ENCODE results near the gene RCOR3.

The RCOR3 gene

DNA sequence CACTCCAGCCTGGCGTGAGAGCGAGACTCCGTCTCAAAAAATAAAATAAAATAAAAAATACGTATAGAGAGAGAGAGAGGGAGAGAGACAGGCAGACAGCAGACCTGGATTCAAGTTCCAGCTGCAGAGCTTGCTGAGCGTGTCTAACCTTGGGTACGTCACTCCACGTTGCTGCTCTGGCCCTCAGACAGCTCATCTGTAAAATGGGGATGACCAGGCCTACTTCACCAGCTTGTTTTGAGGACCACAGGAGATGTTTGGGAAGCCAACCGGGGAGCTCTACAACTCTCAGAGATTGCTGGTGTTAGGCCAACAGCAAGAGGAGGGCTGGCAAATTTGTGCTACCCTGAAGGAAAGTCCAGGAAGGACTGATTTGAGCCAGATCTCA is 67.0 kb downstream of the RCOR3 start:
- no peak for DNase-seq

DNA sequence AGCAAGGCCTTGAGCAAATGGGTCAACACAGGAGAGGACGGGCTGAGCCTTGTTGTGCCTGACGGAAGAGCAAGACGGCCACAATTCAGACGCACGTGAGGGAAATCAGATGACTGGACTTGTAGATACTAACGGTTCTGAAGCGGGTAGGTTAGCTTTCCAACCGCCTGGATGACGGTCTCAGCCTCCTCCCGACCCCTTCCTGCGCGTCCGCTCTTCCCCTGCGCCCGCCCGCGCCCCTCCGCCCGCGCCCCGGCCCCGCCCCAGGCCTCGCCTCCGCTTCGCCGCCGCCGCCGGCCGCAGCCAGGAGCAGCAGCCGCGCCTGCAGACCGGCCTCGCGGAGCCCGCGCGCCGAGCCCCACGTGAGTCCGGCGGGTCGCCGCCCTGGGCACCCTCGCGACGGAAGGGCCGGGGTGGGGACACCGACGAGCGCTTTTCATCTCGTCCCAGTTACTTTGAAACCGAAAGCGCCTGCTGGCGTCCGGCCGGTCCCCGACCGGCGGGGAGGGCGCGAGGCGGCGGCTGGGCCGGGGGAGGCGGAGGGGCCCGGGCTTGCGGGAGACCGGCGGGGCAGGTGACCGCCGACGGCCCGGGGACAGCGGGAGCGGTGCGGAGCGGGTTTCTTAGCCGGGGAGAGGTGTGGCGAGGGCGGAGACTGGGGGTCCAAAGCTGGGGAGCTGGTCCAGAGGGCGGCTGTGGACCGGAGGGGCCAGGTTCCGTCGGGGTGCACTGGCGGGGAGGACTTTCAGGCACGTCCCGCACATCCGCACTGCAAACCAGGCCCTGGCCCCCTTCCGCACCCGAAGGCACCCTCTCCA is 67.6 kb downstream of the RCOR3 start, which contains the start of gene TRAF5:
Gene TRAF5 (plus strand): TSS at position 306 of the 818 bp plus-strand sequence. CDS start 26,407 bp downstream, outside the sequence.
- DNase-seq, result no peak

DNA sequence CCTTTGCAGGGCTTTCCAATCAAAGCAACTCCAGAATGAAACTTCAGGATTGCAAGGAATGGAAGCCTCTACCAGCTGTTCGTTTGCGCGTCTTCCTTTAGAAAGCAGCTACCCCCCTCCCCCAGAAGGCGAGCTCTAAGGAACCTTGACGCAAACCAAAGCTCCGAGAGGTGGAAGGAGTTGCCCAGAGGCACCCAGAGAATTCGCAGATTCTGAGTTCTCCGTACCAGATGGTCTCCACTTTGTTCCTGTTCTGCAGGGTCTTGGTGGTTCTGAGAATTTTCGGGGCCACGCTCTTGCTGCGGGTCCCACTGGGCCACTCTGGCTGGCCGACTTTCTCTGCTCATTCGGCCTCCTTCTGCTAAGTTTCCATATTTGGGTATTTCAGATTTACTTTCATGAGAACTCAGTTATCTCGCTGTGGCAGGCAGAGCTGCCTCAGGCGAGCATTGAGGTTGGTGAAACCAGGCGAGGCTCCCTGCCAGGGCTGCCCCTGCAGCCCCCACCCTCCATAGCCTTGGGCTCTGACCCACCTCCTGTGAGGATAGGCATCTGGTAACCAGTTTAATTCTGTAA is 68.3 kb downstream of the RCOR3 start:
- no peak for DNase-seq

DNA sequence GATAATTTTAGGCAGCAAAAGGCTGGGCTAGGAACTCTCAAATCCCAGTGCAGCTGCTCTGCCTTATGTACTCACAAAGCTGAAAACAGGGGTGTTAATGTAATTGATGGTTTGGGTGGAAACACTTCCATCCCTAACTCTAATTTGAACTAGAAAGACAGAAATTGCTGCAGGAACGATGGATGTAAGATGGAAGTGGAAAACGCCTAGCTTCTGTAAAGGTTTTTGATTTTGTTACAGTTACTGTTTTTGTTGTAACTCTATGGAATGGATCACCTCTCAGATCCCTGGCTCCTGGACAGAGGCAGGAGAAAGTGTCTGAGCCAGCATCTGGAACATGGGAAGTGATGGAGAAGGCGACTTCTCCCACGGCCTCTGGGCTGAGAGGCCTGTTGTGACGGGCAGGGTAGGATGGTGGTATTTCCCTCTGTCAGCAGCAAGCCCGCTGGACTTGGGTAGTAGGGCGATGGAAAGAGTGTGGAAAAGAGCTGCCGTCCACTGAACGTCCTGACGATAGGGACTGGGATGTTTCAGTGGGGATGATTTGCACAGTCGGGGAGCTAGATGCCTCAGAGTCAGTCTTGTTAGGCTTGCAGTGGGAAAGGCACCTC is 69.0 kb downstream of the RCOR3 start:
- no peak for DNase-seq

DNA sequence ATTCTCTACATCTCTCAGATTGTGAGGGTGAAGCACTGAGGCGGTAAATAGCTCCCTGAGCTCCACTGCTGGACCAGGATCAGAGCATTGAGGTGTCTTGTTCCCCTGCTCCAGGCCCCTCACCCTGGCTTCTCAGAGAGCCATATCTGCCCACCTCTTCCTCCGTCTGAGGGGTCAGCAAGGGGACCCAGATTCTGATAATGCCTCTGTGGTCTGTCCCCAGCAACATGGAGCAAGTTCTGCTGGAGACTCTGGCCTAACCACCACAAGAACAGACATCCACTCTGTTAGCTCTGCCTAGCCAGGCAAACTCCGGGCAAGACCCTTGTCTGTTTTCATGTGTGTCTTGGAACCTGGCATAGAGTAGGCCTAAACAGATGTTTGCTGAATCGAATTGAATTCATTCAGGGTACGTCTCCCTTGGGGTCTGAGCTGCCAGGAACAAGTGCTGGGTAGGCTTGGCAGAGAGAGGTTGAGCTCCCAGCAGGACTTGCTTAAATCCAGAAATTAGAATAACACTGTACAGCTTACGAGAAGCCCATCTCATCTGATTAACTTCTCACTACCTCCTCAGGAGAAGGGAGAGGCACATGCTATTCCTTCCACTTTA is 69.8 kb downstream of the RCOR3 start:
- DNase-seq, result no peak

DNA sequence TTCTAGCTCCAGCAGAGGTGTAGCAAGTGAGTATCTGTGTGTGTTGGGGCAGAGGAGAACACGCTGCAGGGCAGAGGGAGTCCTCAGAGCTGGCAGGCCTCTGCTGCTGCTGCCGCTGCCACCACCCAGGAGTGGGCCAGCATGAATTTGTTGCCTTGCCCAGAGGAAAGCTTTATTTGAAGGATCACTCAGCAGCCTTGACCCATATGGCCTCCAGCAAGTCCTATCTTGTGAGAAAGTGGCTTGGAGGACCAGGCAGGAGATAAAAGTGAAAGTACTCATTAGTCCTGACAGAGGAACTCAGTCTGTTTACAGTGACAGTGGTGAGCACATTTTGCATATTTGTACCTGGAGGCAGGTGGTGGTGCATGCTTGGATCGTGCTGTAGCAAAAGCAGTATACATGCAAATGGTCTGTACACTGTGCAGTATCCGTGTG is 70.6 kb downstream of the RCOR3 start:
- no peak for DNase-seq

DNA sequence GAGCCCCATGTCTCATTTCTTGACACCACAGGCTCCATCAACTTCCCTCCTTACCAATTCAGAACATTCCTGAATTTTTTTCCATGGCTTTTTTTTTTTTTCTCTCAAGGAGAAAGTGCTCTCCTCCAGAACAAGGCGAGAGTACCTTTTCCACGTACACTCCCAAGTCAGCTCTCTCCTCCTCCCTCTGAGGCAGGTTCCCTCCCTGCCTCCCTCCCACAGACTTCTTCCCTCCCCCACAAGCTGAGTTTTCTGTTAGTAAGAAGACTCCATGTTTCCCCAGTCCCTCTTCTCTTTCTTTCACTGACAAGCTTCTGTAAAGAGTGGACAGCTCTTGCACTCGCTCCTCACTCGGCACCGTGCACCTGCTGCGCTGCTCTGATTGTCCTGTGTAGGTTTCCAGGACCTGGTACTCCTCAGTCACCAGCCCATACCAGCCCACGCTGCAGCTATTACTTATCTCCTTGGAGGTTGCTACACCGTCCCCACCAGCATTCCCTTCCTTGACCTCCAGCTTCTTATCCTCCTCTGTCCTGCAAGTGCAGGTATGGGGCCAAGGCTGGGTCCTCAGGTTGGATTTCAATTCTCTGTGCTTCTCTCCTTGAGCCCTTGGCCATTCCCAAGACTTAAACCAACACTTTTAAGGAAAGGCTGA is 71.2 kb downstream of the RCOR3 start:
- no peak for DNase-seq

DNA sequence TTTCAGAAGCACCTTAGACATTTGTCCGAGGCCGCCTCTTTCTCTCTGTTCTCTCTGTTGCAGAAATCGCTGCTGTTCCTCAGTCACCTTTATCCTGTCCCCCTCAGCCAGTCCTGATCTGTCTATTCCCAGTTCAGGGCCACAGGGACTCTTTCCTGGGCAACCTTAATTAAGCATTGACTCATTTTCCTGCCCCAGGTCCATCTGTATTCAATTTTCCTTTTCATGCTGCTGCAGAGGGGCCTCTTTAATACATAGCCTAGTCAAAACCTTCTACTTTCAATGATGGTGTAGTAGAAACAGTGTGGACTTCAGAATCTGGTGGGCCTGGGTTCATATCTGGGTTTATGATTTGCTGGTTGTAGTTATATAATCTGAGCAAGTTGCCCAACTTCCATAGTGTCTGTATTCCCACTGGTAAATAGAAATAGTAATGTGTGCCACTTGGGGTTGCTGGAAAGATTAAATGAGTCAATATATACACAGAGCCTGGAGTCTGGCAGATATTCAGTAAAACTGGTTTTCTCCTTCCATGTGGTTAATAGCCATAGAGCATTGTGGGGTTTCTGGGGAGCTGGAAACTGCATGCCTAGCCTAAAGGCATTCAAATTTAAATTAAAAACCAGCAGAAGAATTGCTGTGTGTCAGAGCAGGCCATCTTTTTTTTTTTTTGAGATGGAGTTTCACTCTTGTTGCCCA is 72.0 kb downstream of the RCOR3 start:
- DNase-seq, result no peak

DNA sequence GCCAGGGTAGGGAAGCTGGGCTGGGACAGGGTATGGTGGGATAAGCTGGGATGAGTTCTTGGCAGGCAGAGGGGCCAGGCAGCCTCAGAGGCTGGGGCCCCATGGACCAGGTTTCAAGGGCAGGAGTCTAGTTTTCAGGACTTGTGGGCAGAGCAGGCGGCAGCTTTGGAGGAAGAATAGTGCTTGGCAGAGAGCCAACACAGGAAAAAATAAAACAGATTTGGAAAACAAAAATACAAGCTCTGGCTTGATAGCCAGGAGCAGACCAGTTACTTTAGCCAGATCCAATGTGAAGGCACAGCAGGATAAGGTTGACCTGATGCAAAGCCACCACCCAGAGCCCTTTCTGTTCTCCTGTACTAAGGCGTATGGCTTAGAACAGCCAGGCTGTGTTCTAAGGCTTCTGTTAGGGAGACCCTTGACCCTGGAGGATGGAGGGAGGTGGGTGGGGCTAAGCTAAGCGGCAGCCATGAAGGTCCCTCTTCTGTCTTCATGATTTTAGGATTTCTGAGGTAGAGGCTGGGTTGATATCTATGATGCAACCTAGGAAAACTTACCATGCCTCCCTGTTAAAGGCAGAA is 73.0 kb downstream of the RCOR3 start:
- DNase-seq, result no peak

DNA sequence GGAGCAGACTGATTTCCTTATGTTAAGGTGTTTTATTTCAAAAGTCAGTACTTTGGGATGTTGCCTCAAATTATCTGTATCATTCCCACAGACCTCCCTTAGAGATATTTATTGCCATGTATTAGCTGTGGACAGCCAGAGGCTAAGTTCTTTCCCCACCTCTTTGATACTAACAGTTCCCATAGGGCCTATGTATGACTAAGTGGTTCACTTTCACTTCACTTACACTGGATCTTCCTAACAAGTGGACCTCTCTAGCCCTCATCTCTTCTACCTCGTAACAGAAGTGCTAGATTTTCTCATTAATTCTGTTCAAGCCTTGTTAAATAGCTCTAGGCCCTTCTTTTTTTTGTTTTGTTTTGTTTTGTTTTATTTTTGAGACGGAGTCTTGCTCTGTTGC is 73.7 kb downstream of the RCOR3 start:
- no peak for DNase-seq

DNA sequence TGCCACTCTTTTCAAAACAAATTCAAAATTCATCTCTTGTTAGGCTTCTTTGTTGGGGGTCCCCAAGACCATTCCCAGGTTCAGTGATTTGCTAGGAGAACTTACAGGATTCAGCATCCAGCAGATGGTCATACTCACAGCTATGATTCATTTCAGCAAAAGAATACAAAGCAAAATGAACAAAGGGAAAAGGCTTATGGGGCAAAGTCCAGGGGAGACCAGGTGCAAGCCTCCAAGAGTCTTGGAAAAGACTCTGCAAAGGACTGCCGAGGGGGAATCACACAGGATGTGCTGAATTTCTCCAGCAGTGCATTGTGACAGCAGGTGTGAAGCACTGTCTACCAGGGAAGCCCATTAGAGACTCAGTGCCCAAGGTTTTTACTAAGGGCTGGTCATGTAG is 74.7 kb downstream of the RCOR3 start:
- DNase-seq, result no peak

DNA sequence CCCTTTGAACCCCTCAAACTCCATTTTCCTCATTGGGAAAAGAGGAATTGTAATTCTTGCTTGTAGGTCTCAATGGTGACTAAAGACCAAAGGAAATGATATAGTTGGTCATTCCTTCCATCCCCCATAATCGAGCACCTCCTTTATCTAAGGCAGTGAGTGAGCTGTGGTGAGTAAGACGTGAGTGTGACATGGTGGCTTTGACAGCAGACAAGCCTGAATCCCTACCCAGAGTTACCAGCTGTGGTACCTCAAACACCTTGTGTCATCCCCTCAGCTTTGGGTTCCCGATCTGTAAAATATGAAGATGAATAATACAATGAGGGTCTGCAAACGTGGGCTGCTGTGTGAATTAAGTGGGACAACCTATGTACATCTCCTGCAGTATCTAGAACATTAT is 75.8 kb downstream of the RCOR3 start:
- no peak for DNase-seq

DNA sequence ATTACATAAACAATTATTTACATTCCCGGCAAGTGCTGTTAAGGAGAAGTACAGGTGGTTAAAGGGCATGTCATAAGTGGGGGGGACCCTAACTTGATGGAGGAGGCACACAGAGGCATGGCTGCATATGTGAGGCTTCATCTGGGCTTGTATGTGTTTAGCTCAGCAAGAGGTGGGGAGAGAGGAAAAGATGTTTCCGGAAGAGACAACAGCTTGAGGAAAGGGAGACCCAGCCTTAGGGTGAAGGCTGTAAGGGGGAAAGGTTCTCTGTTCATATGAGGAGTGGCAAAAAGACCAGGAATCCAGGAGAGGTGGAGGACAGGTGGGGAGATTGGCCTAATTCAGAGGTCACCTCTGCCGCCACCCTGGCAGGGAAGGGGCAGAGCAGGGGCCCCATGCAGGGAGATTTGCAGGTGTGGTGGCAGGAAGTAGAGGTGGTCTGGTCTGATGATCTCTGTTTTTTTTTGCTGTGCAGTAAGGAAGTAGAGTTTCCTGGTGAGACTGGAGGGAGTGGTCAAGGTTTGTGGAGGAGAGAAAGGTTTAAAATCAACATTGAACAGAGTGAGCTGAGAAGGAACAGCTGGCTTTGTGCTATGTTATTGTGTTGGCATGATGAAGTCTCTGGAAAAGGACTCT is 76.5 kb downstream of the RCOR3 start:
- no peak for DNase-seq

DNA sequence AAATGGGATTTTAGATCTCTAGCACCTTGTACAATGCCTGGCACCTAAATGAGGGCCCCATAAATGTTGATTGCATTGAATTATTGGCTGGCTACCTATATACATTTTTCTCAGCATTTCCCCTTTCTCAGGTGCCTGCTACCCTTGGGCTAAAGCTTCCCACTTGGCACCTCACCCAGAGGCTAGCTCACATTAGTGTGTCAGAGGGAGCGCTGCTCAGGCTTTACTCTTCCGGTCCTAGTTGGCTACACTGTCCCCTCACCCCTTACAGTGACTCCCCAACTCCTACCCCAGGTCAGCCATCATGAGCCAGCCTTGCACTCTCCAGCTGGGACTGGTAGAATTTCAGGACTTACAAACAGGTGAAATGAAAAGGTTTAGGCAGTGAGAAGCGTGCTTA is 77.0 kb downstream of the RCOR3 start:
- no peak for DNase-seq

DNA sequence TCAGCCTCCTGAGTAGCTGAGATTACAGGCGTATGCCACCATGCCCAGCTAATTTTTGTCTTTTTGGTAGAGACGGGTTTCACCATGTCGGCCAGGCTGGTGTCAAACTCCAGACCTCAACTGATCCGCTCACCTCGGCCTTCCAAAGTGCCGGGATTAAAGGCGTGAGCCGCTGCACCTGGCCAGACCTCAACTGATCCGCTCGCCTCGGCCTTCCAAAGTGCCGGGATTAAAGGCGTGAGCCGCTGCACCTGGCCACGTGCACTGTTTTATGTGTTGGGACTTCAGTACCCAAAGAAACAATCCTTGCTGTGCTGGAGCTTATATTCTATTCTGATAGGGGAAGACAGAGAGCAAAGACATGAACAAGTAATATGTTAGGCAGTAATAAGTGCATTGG is 77.6 kb downstream of the RCOR3 start:
- DNase-seq, result no peak

DNA sequence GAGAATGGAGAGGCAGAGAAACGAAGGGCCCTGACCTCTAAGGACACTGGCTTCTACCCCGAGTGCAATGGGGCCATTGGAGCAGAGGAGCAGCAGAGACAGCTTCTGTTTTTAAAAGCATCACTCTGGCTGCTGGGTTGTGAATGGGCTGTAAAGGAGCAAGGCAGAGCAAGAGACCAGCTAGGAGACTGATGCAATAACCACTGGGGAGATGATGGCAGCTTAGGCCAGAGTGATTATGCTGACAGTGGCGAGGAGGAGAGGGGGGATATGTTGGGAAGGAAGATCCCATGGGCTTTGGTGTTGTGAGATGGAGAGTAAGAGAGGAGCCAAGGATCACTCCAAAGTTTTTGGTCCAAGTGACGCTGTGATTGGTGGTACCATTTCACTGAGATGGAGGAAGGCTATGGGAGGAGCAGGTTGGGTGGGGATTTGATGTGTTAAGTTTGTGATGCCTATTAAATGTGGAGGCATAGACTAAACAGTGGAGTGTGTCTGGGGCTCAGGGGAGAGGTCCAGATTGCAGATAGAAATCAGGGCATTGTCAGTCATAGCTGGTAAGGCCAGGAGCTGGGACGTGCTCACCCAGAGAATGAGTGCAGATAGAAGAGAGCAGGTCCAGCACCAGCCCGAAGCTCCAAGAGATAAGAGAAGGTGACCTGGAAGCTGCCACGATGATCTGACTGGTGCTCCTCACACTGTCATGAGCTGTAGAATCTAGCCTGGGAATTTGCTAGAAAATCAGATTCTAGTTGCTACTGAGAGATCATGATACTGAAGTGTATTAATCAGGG is 78.5 kb downstream of the RCOR3 start:
- DNase-seq, result no peak

DNA sequence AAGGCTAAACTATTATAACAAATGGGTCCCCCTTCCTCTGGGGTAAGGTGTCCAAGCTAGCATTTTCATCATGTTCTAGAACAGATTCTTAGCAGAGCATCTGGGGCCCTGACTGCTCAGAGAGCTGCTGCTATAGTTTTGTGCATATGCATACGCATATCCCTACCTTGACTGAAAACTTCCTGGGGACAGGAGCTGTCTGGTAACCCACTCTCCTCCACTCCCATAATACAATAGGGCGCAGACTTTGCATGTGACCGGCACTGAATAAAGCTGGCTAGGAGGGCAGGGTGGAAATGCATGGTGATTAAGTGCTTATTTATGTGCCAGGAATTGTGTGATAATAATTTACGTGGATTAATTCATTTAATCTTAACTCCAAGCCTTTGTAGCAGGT is 79.1 kb downstream of the RCOR3 start:
- DNase-seq, result no peak

DNA sequence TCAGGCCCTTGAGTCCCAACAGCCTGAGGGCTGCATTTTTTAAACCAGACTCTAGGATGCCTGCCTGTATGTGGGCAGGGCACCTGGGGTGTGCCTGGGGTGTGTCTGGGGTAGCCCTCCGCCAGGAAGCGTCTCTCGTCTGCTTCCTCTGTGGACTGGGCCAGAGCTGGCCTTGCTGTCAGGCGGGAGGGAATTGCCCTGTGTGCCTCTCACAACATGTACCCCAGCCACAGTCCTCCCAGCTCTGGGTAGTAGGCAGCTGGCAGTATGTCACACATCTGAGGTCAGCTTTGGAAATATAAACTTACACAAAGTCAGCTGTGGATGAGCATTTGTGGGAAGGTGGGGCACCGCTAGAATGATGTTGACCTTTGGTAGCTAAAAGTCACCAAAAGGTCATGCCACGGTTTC is 80.5 kb downstream of the RCOR3 start:
- no peak for DNase-seq

DNA sequence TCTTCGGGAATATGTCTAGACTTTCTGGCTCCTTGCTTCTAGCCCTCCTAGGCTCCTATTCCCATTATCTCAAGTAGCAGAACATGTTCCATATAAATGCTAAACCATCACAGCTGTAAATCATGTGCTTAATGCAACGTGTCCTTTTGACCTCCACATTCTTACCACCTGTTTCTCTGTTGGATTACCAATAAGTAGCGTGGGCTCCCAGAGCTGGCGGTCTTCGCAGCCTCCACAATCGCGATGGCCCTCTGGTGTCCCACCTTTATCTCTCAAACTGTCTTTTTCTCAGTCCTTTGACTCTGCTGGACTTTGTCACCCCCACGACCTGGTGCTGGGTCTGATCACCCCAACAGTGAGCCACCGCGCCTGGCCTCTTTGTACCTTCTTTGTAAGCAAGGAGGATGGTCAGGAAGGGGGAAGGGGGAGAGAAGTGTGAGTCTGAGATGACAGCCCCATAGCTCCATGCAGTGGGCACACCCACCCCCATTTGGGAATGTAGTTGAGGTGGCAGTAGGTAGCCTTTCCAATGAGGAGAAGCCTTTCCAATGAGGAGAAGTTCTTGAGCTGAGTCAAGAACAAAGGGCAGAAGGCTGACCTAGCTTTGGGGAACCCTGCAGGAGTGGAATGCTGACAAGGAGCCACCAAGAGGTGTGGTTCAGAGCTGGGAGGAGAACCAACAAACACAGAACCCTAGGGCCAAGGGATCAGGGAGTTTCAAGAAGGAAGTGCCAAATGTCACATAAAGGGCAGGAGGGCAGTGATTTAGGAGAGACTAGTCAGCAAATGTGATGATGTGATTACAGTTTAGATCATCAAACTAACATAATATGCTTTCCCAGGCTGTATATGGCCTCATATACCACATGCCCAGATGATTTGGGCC is 81.7 kb downstream of the RCOR3 start:
- peak; percentile 15 for DNase-seq

DNA sequence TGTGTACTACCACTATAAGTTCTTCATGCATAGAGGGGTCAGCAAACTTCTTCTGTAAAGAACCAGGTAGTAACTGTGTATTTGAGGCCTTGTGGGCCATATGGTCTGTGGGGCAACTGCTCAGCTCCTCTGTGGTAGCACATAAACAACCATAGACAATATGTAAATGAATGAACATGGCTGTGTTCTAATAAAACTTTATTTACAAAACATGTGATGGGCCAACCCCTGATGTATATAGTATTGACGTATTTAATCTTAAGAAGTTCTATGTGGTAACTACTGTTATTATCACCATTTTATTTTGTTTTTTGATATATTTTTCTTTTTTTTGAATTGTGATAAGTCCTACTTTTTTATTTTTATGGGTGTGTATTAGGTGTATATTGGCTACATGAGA is 82.8 kb downstream of the RCOR3 start:
- no peak for DNase-seq

Data from MV-4-11 (cell line).